AG20443 (cell line): ENCODE results near the gene ZCCHC17.
A peak's percentile ranks its signal among the peaks of the same experiment; 100 is the strongest.
"Not testable (repeated sequence)": the region's sequence is repeated elsewhere in the genome, so short reads cannot be mapped to it uniquely, and the experiment has no call there.

Source experiments
- DNase-seq: peaks from one replicate; pipeline ENCODE4 v3.0.0; 2012; ENCODE audit warnings: low spot score, mixed read lengths

Gene ZCCHC17

GRCh38 chr1:31371121-31371959, 74.5 kb downstream of the ZCCHC17 start:
- no peak for DNase-seq

- no peak for DNase-seq
Measured at GRCh38 chr1:31372051-31372450, 75.2 kb downstream of the ZCCHC17 start.

- DNase-seq = no peak
Measured at GRCh38 chr1:31372751-31373055, 75.9 kb downstream of the ZCCHC17 start.

- peak; percentile 84 for DNase-seq
Measured at GRCh38 chr1:31373056-31373896, 76.4 kb downstream of the ZCCHC17 start, which contains the start of gene FABP3. Gene FABP3 (minus strand): TSS chr1:31373076. CDS start chr1:31373014, 62 bp downstream.

- no peak for DNase-seq
Measured at GRCh38 chr1:31373897-31374486, 77.2 kb downstream of the ZCCHC17 start.

DNA sequence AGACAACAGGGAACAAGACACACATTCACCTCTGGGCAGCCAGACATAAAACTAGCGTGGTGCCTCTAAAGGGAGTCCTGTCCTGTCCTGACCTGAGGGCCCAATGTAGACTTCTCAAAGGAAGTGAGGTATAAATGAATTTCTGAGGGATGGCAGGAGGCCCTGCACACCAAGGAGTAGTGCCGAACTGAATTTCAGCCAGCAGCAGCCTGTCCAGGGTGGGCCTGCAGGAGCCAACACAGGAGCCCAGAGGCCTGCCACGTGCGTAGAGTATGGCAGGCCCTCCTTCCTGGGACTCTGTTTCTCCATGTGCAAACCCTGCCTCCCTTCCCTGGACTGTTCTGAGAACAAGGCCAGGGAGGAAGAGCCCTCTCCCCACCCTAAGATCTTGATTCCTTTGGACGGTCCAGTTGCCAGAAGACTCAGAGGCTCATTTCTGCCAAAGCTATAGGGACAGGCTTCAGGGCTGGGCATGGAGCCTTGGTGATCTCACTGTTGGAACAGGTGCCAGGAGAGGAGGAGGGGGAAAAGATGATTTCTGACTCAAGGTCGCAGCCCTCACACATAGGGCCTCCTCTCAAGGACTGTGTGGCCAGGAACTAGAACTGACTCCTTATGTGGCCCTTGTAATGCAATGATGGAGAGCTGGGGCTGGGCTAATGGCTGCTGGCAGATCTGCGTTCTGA, 77.8 kb downstream of the ZCCHC17 start:
- peak; percentile 69 for DNase-seq

GRCh38 chr1:31376375-31377134, 79.7 kb downstream of the ZCCHC17 start:
- peak; percentile 95 for DNase-seq

DNA sequence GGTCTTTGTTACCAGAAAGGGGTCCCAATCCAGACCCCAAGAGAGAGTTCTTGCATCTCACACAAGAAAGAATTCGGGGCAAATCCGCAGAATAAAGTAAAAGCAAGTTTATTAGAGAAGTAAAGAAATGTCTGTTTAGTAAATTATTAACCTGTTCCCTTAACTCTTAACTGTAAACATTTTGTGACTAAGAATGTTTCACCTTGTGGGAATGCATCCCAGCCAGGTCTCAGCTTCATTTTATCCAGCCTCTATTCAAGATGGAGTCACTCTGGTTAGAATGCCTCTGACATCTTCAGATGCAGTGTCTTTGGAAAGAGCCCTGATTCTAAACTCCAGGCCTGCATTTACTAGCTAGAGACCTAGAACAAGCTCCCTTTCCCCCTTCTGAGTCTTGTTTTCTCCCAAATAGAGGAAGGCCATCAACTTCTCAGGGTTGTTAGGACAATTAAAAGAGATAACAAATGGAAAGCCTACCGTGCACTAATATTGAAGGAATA, 80.6 kb downstream of the ZCCHC17 start:
- DNase-seq = no peak

DNA sequence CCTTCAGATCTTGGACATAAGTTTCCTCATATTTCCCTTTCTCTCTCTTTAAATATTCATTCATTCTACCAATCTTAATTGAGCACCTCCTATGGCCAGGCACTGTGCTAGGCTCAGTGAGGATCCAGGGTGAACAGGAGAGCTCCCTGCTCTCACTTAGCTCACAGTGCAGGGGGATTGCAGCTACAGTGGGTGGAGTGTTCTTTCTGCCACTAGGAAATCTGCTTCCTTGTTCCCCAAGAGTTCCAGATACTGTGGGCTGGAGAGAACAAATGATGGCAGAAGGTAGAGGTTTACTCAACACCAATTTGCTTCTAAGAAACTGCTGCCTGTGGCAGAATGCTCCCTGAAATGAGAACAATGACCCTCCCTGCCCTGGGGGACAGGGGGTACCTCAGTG, 81.2 kb downstream of the ZCCHC17 start:
- DNase-seq = no peak

DNA sequence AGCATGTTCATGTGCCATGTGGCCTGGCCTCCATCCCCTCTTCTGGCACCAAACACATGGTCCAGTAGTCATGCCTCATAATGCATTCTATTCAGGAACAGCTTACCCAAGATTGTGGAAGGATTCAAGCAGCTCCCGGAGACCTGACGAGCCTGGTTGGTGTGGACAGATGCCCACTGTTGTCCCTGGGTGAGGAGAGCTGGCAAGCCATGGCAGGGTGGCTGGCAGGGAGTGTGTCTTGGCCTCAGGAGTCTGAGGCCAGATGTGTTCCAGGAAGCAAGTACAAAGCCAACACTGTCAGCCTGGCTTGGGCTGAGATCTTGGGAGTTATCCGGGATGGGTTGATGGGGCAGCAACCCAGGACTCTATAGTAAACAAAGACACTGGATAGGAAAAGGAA, 83.3 kb downstream of the ZCCHC17 start:
- no peak for DNase-seq

GRCh38 chr1:31381394-31382294, 84.8 kb downstream of the ZCCHC17 start:
- no peak for DNase-seq

DNA sequence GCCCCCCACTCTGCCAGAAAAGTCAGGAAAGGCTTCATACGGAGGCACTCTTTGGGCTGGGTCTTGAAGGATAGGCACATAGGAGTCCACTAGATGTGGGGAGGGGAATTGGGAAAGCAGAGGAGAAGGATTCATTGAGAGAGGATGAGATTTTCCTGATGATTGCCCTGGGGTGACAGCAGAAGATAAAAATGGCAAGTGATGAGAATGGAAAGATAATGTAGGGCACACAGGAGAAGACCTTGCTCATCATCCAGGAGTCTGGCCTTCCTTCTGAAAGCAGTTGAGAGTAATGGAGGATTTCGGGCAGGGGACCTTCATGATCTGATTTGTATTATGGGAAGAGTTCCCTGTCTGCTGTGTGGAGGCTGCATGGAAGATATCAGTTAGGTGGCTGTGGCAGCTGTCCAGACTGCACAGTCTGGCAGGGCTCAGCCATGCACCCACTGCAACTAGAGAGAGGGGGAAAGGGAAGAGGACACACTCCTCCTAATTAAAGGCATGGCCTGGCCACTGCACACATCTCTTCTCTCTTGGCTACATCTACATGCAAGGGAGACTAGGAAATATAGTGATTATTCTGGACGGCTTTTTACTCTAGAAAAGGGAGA, 85.7 kb downstream of the ZCCHC17 start:
- DNase-seq = no peak

DNA sequence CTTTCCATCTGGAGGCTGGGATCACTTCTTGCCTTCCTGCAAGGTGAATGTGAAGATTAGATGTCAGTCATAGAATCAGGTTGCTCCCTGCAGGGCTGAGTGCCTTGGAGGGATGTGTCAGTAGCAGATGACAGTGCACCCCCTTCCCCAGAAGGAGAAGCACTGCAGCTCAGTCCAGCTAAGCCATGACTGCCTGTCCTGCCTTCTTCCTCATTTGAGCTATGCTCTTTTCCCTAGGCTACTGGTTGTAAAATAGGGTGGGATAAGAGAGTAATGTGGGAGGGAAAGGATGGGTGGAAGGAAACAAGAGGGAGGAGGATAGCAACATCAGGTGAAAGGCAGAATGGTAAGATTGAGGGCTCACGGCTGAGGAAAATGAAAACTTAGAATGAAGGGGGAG, 87.1 kb downstream of the ZCCHC17 start:
- DNase-seq = no peak

GRCh38 chr1:31386576-31387243, 89.9 kb downstream of the ZCCHC17 start:
- not testable (repeated sequence) for DNase-seq

DNA sequence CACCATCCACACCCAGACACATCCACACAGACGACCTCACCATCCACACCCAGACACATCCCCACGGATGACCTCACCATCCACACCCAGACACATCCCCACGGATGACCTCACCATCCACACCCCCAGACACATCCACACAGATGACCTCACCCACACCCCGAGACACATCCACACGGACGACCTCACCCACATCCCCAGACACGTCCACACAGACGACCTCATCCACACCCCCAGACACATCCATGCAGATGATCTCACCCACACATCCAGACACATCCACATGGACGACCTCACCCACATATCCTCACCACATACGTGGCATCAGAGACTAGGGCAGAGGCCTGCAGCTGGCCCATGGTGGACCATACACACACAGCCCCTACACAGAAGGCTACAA, 90.8 kb downstream of the ZCCHC17 start:
- DNase-seq = peak; percentile 44

DNA sequence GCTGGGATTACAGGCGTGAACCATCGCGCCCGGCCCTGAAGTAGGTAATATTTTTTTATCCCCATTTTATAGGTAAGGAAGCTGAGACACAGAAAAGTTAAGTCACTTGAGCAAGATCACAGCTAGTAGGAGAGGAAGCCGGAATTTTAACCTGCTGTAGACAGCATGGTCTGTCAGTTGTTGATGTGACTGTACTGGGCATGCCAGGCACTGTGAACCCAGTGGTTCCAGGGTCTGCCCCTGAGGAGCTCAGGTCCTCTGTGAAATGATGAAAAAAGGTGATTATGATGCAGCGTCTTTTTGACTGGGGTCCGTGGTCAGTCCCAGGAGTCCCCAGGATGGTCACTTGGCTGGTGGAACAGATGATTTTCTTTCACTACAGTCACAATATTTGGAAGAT, 92.8 kb downstream of the ZCCHC17 start:
- DNase-seq = no peak

GRCh38 chr1:31390071-31390470, 93.2 kb downstream of the ZCCHC17 start:
- no peak for DNase-seq

DNA sequence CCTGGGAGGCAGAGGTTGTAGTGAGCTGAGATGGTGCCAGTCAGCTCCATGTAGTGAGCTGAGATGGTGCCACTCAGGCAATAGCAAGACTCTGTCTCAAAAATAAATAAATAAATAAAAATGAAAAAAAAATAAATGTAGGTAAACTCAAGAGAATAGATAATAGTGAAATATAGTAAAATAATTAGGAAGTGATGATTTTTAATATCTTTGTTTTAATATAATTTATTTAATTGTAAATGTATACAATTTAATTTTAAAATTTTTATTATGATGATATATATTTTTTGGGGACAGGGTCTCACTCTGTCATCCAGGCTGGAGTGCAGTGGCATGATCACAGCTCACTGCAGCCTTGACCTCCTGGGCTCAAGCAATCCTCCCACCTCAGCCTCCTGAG, 96.6 kb downstream of the ZCCHC17 start:
- no peak for DNase-seq

GRCh38 chr1:31394584-31395193, 97.9 kb downstream of the ZCCHC17 start:
- peak; percentile 90 for DNase-seq
